Fibroblast of lung (primary cell): ENCODE measurements around the gene B3GNT7. TPM values are rescaled to one million over a fixed set of nuclear protein-coding genes. Genes with fewer than 3 reads are reported as not detected.

Source experiments
- DNase-seq, 2 donors: peaks; one replicate each; pipeline versions ENCODE4 v3.0.0 to v3.0.0-alpha.2; 2010; ENCODE audit warnings: low read depth in 2 of 2
- H2AFZ ChIP-seq: 2 replicates; pipeline ENCODE4 v1.5.1; 2012; ENCODE audit warnings: low read length, control low read depth, inconsistent platforms
- H3K27ac ChIP-seq: 2 replicates; pipeline ENCODE4 v1.5.1; 2011; ENCODE audit warnings: low read length, control low read depth; ENCODE audit not compliant: insufficient read depth
- H3K27me3 ChIP-seq: 2 replicates; pipeline ENCODE4 v1.5.1; 2011; ENCODE audit warnings: mild to moderate bottlenecking, low read length; ENCODE audit not compliant: control insufficient read depth, insufficient read depth
- H3K36me3 ChIP-seq: 2 replicates; pipeline ENCODE4 v1.5.1; 2011; ENCODE audit warnings: low read length; ENCODE audit not compliant: control insufficient read depth, insufficient read depth
- H3K4me1 ChIP-seq: 2 replicates; pipeline ENCODE4 v1.5.1; 2011; ENCODE audit warnings: low read length; ENCODE audit not compliant: control insufficient read depth, insufficient read depth; ENCODE audit errors: extremely low read depth
- H3K4me2 ChIP-seq: 2 replicates; pipeline ENCODE4 v1.5.1; 2011; ENCODE audit warnings: low read length, control low read depth; ENCODE audit not compliant: insufficient read depth; ENCODE audit errors: extremely low read depth
- H3K4me3 ChIP-seq, 4 experiments: fragments of 200-600 bp in 1 of 4; sonication (generic) in 1 of 4; replicated peaks in 1 of 4; 2 replicates each; pipeline ENCODE4 v1.5.1; 2011 to 2016; ENCODE audit warnings: low read length in 4 of 4, low read depth in 3 of 4, mild to moderate bottlenecking in 3 of 4, control low read depth in 2 of 4, inconsistent platforms in 1 of 4, mixed read lengths in 1 of 4; ENCODE audit not compliant: insufficient read depth in 1 of 4; ENCODE audit errors: control extremely low read depth in 1 of 4
- H3K79me2 ChIP-seq: 2 replicates; pipeline ENCODE4 v1.5.1; 2012; ENCODE audit warnings: mild to moderate bottlenecking, low read length, inconsistent platforms; ENCODE audit not compliant: control insufficient read depth, insufficient read depth
- H3K9ac ChIP-seq: 2 replicates; pipeline ENCODE4 v1.5.1; 2011; ENCODE audit warnings: mild to moderate bottlenecking, low read length, control low read depth; ENCODE audit not compliant: insufficient read depth
- H3K9me3 ChIP-seq: 2 replicates; pipeline ENCODE4 v1.5.1; 2012; ENCODE audit warnings: low read depth, low read length; ENCODE audit not compliant: control insufficient read depth, insufficient read depth
- H4K20me1 ChIP-seq: 2 replicates; pipeline ENCODE4 v1.5.1; 2011; ENCODE audit warnings: low read length; ENCODE audit not compliant: control insufficient read depth, insufficient read depth; ENCODE audit errors: extremely low read depth
- CTCF ChIP-seq, 2 donors: IDR thresholded peaks in 1 of 2; conservative IDR thresholded peaks in 1 of 2; 1 replicate in 1 of 2; 2 replicates in 1 of 2; pipeline ENCODE4 v1.5.1; 2011 to 2012; ENCODE audit warnings: low read length in 2 of 2, control low read depth in 1 of 2, inconsistent platforms in 1 of 2, low read depth in 1 of 2, mild to moderate bottlenecking in 1 of 2
- EZH2 ChIP-seq: IDR thresholded peaks from 2 replicates; pipeline ENCODE4 v1.5.1; 2012; ENCODE audit warnings: low read length, control low read depth, mild to moderate bottlenecking; ENCODE audit errors: missing control alignments
- polyA plus RNA-seq, 2 donors: library from polyadenylated mRNA; depleted of rRNA in 1 of 2; stranded (reverse) in 1 of 2; unstranded in 1 of 2; fragments of >200 nt; gene quantifications; 2 replicates each; pipeline ENCODE4 v1.2.1, GENCODE V29; 2011 to 2012; ENCODE audit warnings: missing spikeins in 1 of 2
- total RNA-seq: library from RNA; depleted of rRNA; stranded (reverse); fragments of >200 nt; gene quantifications from 2 replicates; pipeline ENCODE4 v1.2.1, GENCODE V29; 2014

The B3GNT7 gene
- total and polyA plus RNA-seq, 2 donors (not counting 1 experiment from before 2014, with no cell fraction given), result 0.06 to 0.17 TPM

- H3K4me2 ChIP-seq, result no peak overlapping the region
- H2AFZ ChIP-seq, result no peak overlapping the region
- H3K27me3 ChIP-seq, result peaks cover 25% of the 10 kb centered on the region
- H3K9ac ChIP-seq, result no peak overlapping the region
- H3K9me3 ChIP-seq, result no peaks in the 10 kb centered on the region
- H4K20me1 ChIP-seq, result no peaks in the 10 kb centered on the region
- no peak overlapping the region for H3K4me3 ChIP-seq
- H3K4me1 ChIP-seq, result no peaks in the 10 kb centered on the region
- no peak overlapping the region for H3K27ac ChIP-seq
- no peak for DNase-seq
- no peak for TF ChIP-seq CTCF (conservative IDR thresholded peaks at IDR 0.05 in 1 of 2, IDR thresholded peaks at IDR 0.05 in 1 of 2; ENCODE audit: low read depth in 1 of 2, low read length in 2 of 2)
- no peak for TF ChIP-seq EZH2
- no peaks in the 10 kb centered on the region for H3K79me2 ChIP-seq
- no peaks in the 10 kb centered on the region for H3K36me3 ChIP-seq
Observed at GRCh38 chr2:231397011-231397927, 1.8 kb downstream of the B3GNT7 start.

GRCh38 chr2:231397928-231398294 lies 2.4 kb downstream of the B3GNT7 start:
- Histone ChIP-seq H4K20me1 (no peaks in the 10 kb centered on the region), H3K79me2 (no peaks in the 10 kb centered on the region), H3K36me3 (no peaks in the 10 kb centered on the region), H3K4me2 (no peak overlapping the region), H3K9ac (no peak overlapping the region), H3K27me3 (peaks cover 27% of the 10 kb centered on the region), H3K4me1 (no peaks in the 10 kb centered on the region), H3K4me3 (no peak overlapping the region), H2AFZ (no peak overlapping the region), H3K27ac (no peak overlapping the region), H3K9me3 (no peaks in the 10 kb centered on the region)
- TF ChIP-seq EZH2 (no peak), CTCF (conservative IDR thresholded peaks at IDR 0.05 in 1 of 2, IDR thresholded peaks at IDR 0.05 in 1 of 2; ENCODE audit: low read depth in 1 of 2, low read length in 2 of 2) (no peak)
- DNase-seq, result no peak

- no peak for DNase-seq
- H3K79me2 ChIP-seq, result no peaks in the 10 kb centered on the region
- no peak overlapping the region for H3K9ac ChIP-seq
- no peaks in the 10 kb centered on the region for H3K36me3 ChIP-seq
- H2AFZ ChIP-seq, result no peak overlapping the region
- no peaks in the 10 kb centered on the region for H3K9me3 ChIP-seq
- no peaks in the 10 kb centered on the region for H3K4me1 ChIP-seq
- no peak overlapping the region for H3K4me3 ChIP-seq
- no peak overlapping the region for H3K27ac ChIP-seq
- TF ChIP-seq EZH2, result no peak
- H3K27me3 ChIP-seq, result peaks cover 27% of the 10 kb centered on the region
- H4K20me1 ChIP-seq, result no peaks in the 10 kb centered on the region
- H3K4me2 ChIP-seq, result no peak overlapping the region
Observed at GRCh38 chr2:231398585-231398984, 3.1 kb downstream of the B3GNT7 start.
